ENCODE data around the gene PIK3R1.

DNA sequence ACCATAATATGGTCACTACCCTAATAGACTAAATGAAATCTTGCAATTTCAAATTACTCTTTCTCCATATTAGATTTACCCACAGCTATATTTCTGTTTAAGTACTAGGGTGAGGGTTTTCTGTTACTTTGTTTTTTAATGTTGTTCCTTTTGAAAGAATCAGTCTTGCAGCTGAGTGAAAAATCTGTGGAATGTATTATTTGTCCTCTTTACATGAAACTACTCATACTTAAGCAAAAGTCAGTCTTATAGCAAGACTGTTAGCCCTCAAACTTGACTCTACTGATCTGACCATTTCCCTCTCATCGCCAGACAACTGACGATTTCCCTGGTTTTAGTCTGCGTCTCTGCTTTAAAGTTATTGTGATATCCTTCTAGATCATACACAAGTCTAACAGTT, 84.0 kb downstream of the PIK3R1 start:
- TF ChIP-seq POLR2A (IDR thresholded peaks at IDR 0.05) (no peak), POLR2AphosphoS5 (IDR thresholded peaks at IDR 0.05) (no peak)
- TF ChIP-seq, protein P1, sequence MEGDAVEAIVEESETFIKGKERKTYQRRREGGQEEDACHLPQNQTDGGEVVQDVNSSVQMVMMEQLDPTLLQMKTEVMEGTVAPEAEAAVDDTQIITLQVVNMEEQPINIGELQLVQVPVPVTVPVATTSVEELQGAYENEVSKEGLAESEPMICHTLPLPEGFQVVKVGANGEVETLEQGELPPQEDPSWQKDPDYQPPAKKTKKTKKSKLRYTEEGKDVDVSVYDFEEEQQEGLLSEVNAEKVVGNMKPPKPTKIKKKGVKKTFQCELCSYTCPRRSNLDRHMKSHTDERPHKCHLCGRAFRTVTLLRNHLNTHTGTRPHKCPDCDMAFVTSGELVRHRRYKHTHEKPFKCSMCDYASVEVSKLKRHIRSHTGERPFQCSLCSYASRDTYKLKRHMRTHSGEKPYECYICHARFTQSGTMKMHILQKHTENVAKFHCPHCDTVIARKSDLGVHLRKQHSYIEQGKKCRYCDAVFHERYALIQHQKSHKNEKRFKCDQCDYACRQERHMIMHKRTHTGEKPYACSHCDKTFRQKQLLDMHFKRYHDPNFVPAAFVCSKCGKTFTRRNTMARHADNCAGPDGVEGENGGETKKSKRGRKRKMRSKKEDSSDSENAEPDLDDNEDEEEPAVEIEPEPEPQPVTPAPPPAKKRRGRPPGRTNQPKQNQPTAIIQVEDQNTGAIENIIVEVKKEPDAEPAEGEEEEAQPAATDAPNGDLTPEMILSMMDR (IDR thresholded peaks at IDR 0.05 in 8 of 11, conservative IDR thresholded peaks at IDR 0.05 in 3 of 11): no peak
